NCI-H2196 treated with DMSO at 0.1 percent for 48 hours (cell line): ENCODE data around the gene GEMIN2.
"Not testable (repeated sequence)": the region's sequence is repeated elsewhere in the genome, so short reads cannot be mapped to it uniquely, and the experiment has no call there.

Experiments used
- DNase-seq: peaks from one replicate; lab custom pipeline; 2025; ENCODE audit not compliant: unreplicated experiment; lab: John Stamatoyannopoulos, UW

Gene GEMIN2

DNA sequence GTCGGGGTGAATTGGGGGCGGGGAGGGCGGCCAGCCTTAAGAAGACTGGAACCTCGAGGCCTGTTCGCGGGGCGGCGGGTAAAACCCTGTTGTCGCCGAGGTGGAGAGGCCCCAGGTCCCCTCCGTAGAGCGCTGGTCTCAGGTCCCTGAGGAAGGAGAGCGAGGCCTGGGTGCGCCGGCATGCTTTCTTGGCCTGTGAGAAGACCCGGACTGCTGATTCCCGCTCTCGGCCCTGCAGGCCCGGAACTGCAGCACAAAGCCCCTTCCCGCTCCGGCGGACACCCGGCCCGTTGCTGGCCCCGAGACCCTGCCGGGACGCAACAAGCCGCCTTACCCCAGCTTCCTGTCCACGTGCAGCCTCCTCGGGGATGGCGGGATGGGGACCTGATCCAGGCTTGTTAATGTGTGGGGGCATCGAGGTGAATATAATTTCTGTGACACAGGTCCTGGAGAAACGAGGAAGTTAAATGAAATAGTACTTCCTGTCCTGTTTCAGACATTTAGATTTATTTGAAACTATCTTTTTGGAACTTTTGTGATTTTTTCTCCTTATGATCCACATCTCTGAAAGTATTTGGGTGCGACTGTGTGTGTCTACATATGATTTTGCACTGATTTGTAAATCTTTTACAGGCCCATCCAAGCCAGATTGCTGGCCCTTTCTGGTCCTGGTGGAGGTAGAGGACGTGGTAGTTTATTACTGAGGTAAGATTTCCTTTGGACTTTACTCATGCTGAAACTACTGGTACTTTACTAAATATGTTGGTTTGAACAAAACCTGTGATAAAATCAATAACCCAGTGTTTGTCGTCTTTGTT lies 61.5 kb downstream of the GEMIN2 start:
- no peak for DNase-seq

DNA sequence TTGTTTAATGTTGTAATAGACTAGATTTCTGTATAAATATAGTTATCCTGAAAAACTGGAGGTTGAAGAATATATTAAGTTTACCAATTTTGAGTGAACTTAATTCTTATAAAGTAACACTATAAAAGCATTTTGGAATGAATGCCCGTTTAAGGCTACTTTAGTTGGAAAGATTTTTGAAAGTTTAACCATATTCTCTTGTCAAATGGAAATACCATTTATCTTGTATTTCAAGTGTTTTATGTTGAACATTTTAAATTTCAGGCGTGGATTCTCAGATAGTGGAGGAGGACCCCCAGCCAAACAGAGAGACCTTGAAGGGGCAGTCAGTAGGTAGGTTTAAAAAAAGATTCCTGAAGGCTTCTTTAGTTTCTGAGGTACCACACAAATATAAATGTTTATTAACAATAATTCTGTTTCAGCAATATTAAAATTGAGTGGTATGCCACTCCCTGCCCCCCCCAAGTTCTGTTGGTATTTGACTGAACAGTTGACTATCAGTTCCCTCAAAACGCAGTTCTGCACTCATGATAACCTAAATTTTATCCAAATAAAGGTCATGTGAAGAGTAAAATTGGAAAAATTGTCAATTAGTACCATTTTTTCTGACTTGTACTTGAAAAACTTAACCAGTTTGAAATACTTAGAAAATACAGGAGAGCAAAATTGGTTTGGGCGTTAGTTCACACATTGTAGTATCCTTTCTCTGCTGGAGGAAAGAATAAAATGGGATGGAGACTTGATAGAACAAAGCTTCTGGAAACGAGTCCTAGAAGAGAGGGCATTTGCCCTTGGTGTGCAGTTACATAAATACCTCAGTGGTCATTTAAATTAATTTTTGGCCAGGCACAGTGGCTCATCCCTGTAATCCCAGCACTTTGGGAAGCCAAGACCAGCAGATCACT lies 62.4 kb downstream of the GEMIN2 start:
- DNase-seq: no peak

DNA sequence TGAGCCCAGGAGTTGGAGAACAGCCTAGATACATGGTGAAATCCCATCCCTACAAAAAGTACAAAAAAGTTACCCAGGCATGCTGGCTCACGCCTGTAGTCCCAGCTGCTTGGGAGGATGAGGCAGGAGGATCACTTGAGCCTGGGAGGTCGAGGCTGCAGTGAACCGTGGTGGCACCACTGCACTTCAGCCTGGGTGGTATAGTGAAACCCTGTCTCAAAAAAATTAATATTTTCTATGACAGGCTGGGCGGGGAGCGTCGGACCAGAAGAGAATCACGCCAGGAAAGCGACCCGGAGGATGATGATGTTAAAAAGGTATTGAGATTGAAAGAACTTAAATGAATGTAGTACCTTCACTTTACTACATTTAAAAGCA lies 63.0 kb downstream of the GEMIN2 start:
- no peak for DNase-seq

- DNase-seq: no peak
Measured at GRCh38 chr14:39179042-39179441, 64.9 kb downstream of the GEMIN2 start.

GRCh38 chr14:39180553-39180952 lies 66.4 kb downstream of the GEMIN2 start:
- no peak for DNase-seq

DNA sequence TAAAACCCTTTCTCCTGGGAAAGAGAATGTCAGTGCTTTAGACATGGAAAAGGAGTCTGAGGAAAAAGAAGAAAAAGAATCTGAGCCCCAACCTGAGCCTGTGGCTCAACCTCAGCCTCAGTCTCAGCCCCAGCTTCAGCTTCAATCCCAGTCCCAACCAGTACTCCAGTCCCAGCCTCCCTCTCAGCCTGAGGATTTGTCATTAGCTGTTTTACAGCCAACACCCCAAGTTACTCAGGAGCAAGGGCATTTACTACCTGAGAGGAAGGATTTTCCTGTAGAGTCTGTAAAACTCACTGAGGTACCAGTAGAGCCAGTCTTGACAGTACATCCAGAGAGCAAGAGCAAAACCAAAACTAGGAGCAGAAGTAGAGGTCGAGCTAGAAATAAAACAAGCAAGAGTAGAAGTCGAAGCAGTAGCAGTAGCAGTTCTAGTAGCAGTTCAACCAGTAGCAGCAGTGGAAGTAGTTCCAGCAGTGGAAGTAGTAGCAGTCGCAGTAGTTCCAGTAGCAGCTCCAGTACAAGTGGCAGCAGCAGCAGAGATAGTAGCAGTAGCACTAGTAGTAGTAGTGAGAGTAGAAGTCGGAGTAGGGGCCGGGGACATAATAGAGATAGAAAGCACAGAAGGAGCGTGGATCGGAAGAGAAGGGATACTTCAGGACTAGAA lies 67.0 kb downstream of the GEMIN2 start:
- DNase-seq: no peak

DNA sequence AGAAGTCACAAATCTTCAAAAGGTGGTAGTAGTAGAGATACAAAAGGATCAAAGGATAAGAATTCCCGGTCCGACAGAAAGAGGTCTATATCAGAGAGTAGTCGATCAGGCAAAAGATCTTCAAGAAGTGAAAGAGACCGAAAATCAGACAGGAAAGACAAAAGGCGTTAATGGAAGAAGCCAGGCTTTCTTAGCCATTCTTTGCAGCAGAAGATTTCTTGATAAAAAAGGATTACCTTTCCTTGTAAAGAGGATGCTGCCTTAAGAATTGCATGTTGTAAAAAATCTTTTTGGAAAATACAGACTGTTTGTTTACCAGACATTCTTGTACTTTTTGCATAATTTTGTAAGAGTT lies 67.5 kb downstream of the GEMIN2 start:
- DNase-seq: no peak

GRCh38 chr14:39182770-39183684 lies 68.9 kb downstream of the GEMIN2 start:
- DNase-seq: no peak

GRCh38 chr14:39183685-39184003 lies 69.5 kb downstream of the GEMIN2 start:
- not testable (repeated sequence) for DNase-seq

- DNase-seq: no peak
Measured at GRCh38 chr14:39184628-39185255, 70.6 kb downstream of the GEMIN2 start.

DNA sequence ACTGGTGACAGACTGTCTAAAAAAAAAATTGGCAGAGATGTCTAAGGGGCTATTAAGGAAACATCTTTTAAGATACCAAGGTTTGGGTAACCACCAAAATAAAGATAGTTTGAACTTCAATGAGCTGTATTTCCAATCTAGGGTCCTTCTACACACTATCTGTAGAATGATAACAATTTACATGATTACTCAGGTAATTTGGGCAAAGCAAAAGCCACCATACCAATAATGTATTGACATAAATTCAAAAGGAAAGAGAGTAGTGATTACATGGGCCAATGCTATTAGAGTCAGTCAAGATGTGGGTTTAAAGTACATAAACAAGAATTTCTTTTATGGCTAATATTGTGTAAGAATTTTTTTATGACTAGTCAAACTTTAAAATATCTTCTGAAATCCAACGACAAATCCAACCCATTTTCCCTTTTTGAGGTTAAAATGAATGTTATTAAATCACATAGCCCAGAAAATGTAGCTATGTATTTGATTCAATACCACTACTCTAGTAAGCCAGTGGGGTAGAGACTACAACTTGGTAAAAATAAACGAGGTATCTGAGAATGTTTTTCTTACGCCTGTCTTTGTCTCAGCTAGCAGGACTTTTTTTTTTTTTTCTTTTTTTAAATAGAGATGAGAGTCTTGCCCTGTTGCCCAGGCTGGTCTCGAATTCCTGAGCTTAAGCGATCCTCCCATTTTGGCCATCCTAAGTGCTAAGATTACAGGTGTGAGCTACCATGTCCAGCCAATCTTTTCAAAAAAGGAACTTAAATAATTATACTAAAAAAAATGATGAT lies 71.3 kb downstream of the GEMIN2 start:
- DNase-seq: no peak
